Spleen (tissue), 7 donors: ENCODE results near the gene ITLN2.
"Not testable (repeated sequence)": the region's sequence is repeated elsewhere in the genome, so short reads cannot be mapped to it uniquely, and the experiment has no call there.

Experiments
- CTCF ChIP-seq, 11 experiments: fragments of 200-600 bp in 7 of 11; fragments of 450-650 bp in 4 of 11; sonication (generic) in 4 of 11; IDR thresholded peaks in 8 of 11; conservative IDR thresholded peaks in 3 of 11; 1 replicate in 7 of 11; 2 replicates in 4 of 11; pipeline versions ENCODE4 v1.4.0 to v1.8.0; 2016 to 2021; ENCODE audit warnings: antibody characterized with exemption in 11 of 11, inconsistent platforms in 4 of 11, mild to moderate bottlenecking in 1 of 11
- POLR2A ChIP-seq, 3 donors: fragments of 450-650 bp; IDR thresholded peaks; one replicate each; pipeline ENCODE4 v1.5.1; 2017; ENCODE audit warnings: antibody characterized with exemption in 3 of 3, mild to moderate bottlenecking in 1 of 3
- POLR2AphosphoS5 ChIP-seq, 3 donors: sonication (generic); formaldehyde crosslinking; IDR thresholded peaks; one replicate each; pipeline ENCODE4 v1.5.1; 2017; ENCODE audit warnings: antibody characterized with exemption in 3 of 3
- donor health status: DM: no; HTN: no; CAD: no; lungs with moderate emphysema.
- donor health status: DM: no; HTN: no; CAD: no.
- donor health status: DM: no; HTN: no; CAD: no.

DNA sequence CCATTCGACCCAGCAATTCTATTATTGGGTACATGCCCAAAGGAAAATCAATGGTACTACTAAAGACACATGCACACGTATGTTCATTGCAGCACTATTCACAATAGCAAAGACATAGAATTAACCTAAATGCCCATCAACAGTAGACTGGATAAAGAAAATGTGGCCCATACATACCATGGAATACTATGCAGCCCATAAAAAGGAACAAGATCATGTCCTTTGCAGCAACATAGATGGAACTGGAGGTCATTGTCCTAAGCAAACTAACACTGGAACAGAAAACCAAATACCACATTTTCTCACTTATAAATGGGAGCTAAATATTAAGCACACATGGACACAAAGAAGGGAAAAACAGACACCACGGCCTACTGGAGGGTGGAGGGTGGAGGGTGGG lies 53.9 kb downstream of the ITLN2 start:
- TF ChIP-seq CTCF (IDR thresholded peaks at IDR 0.05 in 8 of 11, conservative IDR thresholded peaks at IDR 0.05 in 3 of 11); POLR2A (IDR thresholded peaks at IDR 0.05); POLR2AphosphoS5 (IDR thresholded peaks at IDR 0.05): not testable (repeated sequence)
